H1 (cell line): ENCODE results near the gene SERPINH1. TPM values are rescaled to one million over a fixed set of nuclear protein-coding genes. Genes with fewer than 3 reads are reported as not detected.

Experiments
- CTCF ChIA-PET: fragments of 300-600 bp; sonication (Branson Sonifier 250); formaldehyde crosslinking; loops from one replicate; lab custom pipeline; 2021; ENCODE audit not compliant: partially characterized antibody; lab: Charles Lee
- POLR2A ChIA-PET: fragments of 300-600 bp; sonication (Branson Sonifier 250); formaldehyde crosslinking; loops from one replicate; lab custom pipeline; 2021; ENCODE audit warnings: inconsistent platforms; ENCODE audit not compliant: partially characterized antibody; lab: Charles Lee
- DNase-seq, 2 experiments: peaks; one replicate each; pipeline versions ENCODE4 v3.0.0 to v3.0.0-alpha.2; 2010 to 2022; ENCODE audit warnings: low spot score in 2 of 2, low read depth in 1 of 2, mixed read lengths in 1 of 2
- FAIRE-seq: peaks from 2 replicates; lab custom pipeline; 2011; peaks lifted over from hg19 to GRCh38; lab: Jason Lieb, UNC
- H2AFZ ChIP-seq: 2 replicates; pipeline ENCODE4 v1.8.1; 2012; ENCODE audit warnings: low read length, inconsistent platforms
- H2AK5ac ChIP-seq: 2 replicates; pipeline ENCODE4 v1.6.1; 2013; ENCODE audit warnings: low read depth, low read length
- H2BK120ac ChIP-seq: replicated peaks from 2 replicates; pipeline ENCODE3; 2013; ENCODE audit warnings: low read depth, low read length, inconsistent platforms
- H2BK12ac ChIP-seq: 2 replicates; pipeline ENCODE4 v1.6.1; 2013; ENCODE audit warnings: low read depth, low read length
- H2BK15ac ChIP-seq: 2 replicates; pipeline ENCODE4 v1.6.1; 2013; ENCODE audit warnings: low read length
- H2BK20ac ChIP-seq: 2 replicates; pipeline ENCODE4 v1.6.1; 2013; ENCODE audit warnings: low read length
- H2BK5ac ChIP-seq: 2 replicates; pipeline ENCODE4 v1.6.1; 2013; ENCODE audit warnings: low read depth, low read length
- H3K14ac ChIP-seq: 2 replicates; pipeline ENCODE4 v1.6.1; 2013; ENCODE audit warnings: inconsistent platforms; ENCODE audit not compliant: insufficient read length
- H3K18ac ChIP-seq: 2 replicates; pipeline ENCODE4 v1.6.1; 2013; ENCODE audit warnings: low read length; ENCODE audit errors: extremely low read depth
- H3K23ac ChIP-seq: 2 replicates; pipeline ENCODE4 v1.6.1; 2013; ENCODE audit warnings: inconsistent platforms; ENCODE audit not compliant: insufficient read length
- H3K23me2 ChIP-seq: 2 replicates; pipeline ENCODE4 v1.6.1; 2013; ENCODE audit warnings: low read depth, low read length
- H3K27ac ChIP-seq: 2 replicates; pipeline ENCODE4 v1.6.1; 2011; ENCODE audit warnings: low read depth, low read length, inconsistent platforms
- H3K27me3 ChIP-seq, 4 experiments: replicated peaks in 1 of 4; 1 replicate in 1 of 4; 2 replicates in 3 of 4; pipeline versions ENCODE4 v1.6.1 to v1.8.1; 2011 to 2013; ENCODE audit warnings: low read length in 3 of 4, mild to moderate bottlenecking in 3 of 4, inconsistent platforms in 2 of 4, mixed read lengths in 2 of 4, moderate library complexity in 1 of 4; ENCODE audit not compliant: control insufficient read depth in 3 of 4, insufficient read depth in 3 of 4; ENCODE audit errors: extremely low read depth in 1 of 4
- H3K36me3 ChIP-seq, 4 experiments: 2 replicates each; pipeline versions ENCODE4 v1.6.1 to v1.8.1; 2011 to 2013; ENCODE audit warnings: mild to moderate bottlenecking in 4 of 4, low read length in 3 of 4, moderate library complexity in 2 of 4, control low read depth in 1 of 4, inconsistent platforms in 1 of 4; ENCODE audit not compliant: insufficient read depth in 4 of 4, control insufficient read depth in 2 of 4
- H3K4ac ChIP-seq: replicated peaks from 2 replicates; pipeline ENCODE3; 2013; ENCODE audit warnings: low read length, low read depth, mixed read lengths, inconsistent platforms; ENCODE audit not compliant: insufficient read length
- H3K4me1 ChIP-seq, 4 experiments: replicated peaks in 1 of 4; 1 replicate in 1 of 4; 2 replicates in 3 of 4; pipeline versions ENCODE4 v1.6.1 to v1.8.1; 2011 to 2013; ENCODE audit warnings: low read length in 3 of 4, inconsistent platforms in 2 of 4, mixed read lengths in 1 of 4; ENCODE audit not compliant: insufficient read depth in 4 of 4, control insufficient read depth in 3 of 4
- H3K4me2 ChIP-seq, 2 experiments: 2 replicates each; pipeline versions ENCODE4 v1.6.1 to v1.8.1; 2011 to 2013; ENCODE audit warnings: low read depth in 2 of 2, low read length in 2 of 2, control low read depth in 1 of 2, inconsistent platforms in 1 of 2, mild to moderate bottlenecking in 1 of 2; ENCODE audit not compliant: insufficient read depth in 1 of 2
- H3K4me3 ChIP-seq, 4 experiments: fragments of 200-600, 300-600 bp in 1 of 4; sonication (generic), shearing (Covaris generic), sonication (Bioruptor Twin) in 1 of 4; 2 replicates each; pipeline versions ENCODE4 v1.5.1 to v1.8.1; 2011 to 2016; ENCODE audit warnings: low read length in 4 of 4, low read depth in 3 of 4, control low read depth in 2 of 4, inconsistent platforms in 2 of 4, mild to moderate bottlenecking in 2 of 4, mixed read lengths in 1 of 4, moderate library complexity in 1 of 4; ENCODE audit not compliant: insufficient read depth in 2 of 4; ENCODE audit errors: extremely low read depth in 1 of 4
- H3K56ac ChIP-seq: replicated peaks from 2 replicates; pipeline ENCODE3; 2013; ENCODE audit warnings: low read depth, mild to moderate bottlenecking, mixed read lengths, low read length, inconsistent platforms; ENCODE audit not compliant: insufficient read length
- H3K79me1 ChIP-seq: 2 replicates; pipeline ENCODE4 v1.6.1; 2013; ENCODE audit warnings: low read depth, low read length, control low read depth
- H3K79me2 ChIP-seq, 2 experiments: 2 replicates each; pipeline versions ENCODE4 v1.6.1 to v1.8.1; 2012 to 2013; ENCODE audit warnings: low read length in 2 of 2, mild to moderate bottlenecking in 2 of 2, inconsistent platforms in 1 of 2; ENCODE audit not compliant: insufficient read depth in 2 of 2, control insufficient read depth in 1 of 2
- H3K9ac ChIP-seq, 4 experiments: replicated peaks in 1 of 4; 1 replicate in 1 of 4; 2 replicates in 3 of 4; pipeline versions ENCODE4 v1.6.1 to v1.8.1; 2011 to 2013; ENCODE audit warnings: low read depth in 3 of 4, low read length in 3 of 4, control low read depth in 2 of 4, mild to moderate bottlenecking in 2 of 4, moderate library complexity in 2 of 4, inconsistent platforms in 1 of 4; ENCODE audit errors: extremely low read depth in 1 of 4
- H3K9me3 ChIP-seq, 2 experiments: 2 replicates each; pipeline versions ENCODE4 v1.6.1 to v1.8.1; 2012 to 2013; ENCODE audit warnings: mild to moderate bottlenecking in 2 of 2, moderate library complexity in 2 of 2, control low read depth in 1 of 2, inconsistent platforms in 1 of 2, low read depth in 1 of 2, low read length in 1 of 2, mixed read lengths in 1 of 2; ENCODE audit not compliant: insufficient read depth in 2 of 2
- H4K20me1 ChIP-seq, 2 experiments: replicated peaks in 1 of 2; 2 replicates each; pipeline versions ENCODE3 to v1.8.1; 2011 to 2013; ENCODE audit warnings: inconsistent platforms in 2 of 2, low read length in 2 of 2, mild to moderate bottlenecking in 1 of 2; ENCODE audit not compliant: insufficient read depth in 2 of 2, control insufficient read depth in 1 of 2
- H4K5ac ChIP-seq: 2 replicates; pipeline ENCODE4 v1.6.1; 2013; ENCODE audit warnings: low read length, low read depth, mixed read lengths, inconsistent platforms; ENCODE audit not compliant: insufficient read length
- H4K8ac ChIP-seq: 2 replicates; pipeline ENCODE4 v1.8.0; 2013; ENCODE audit warnings: mild to moderate bottlenecking, moderate library complexity, low read length, inconsistent platforms; ENCODE audit not compliant: insufficient read depth; ENCODE audit errors: extremely low read depth
- H4K91ac ChIP-seq: replicated peaks from 2 replicates; pipeline ENCODE3; 2013; ENCODE audit warnings: low read length, mixed read lengths, inconsistent platforms; ENCODE audit not compliant: insufficient read length
- BCL11A ChIP-seq, 2 experiments: IDR thresholded peaks; one replicate each; pipeline ENCODE4 v1.6.1; 2011; ENCODE audit warnings: low read depth in 2 of 2, low read length in 2 of 2, mild to moderate bottlenecking in 2 of 2
- CHD1 ChIP-seq: IDR thresholded peaks from 2 replicates; pipeline ENCODE4 v1.6.1; 2012; ENCODE audit warnings: low read depth, low read length, improper control_type of control experiment
- EGR1 ChIP-seq: IDR thresholded peaks from 2 replicates; pipeline ENCODE4 v1.6.1; 2011; ENCODE audit warnings: low read depth, low read length, borderline replicate concordance
- JUN ChIP-seq: IDR thresholded peaks from 2 replicates; pipeline ENCODE4 v1.6.1; 2011; ENCODE audit warnings: low read depth, mild to moderate bottlenecking, improper control_type of control experiment, low read length
- KDM1A ChIP-seq: fragments of 200-600, 300-600 bp; sonication (generic); IDR thresholded peaks from 2 replicates; pipeline ENCODE4 v1.7.1; 2016; ENCODE audit warnings: mild to moderate bottlenecking, low read length, borderline replicate concordance
- RFX5 ChIP-seq: IDR thresholded peaks from 2 replicates; pipeline ENCODE4 v1.6.1; 2011; ENCODE audit warnings: low read depth, low read length, improper control_type of control experiment, borderline replicate concordance
- RXRA ChIP-seq: IDR thresholded peaks from 2 replicates; pipeline ENCODE4 v1.6.1; 2011; ENCODE audit warnings: low read depth, mild to moderate bottlenecking, low read length, moderate library complexity; ENCODE audit not compliant: insufficient read depth
- SIN3A ChIP-seq, 2 experiments: IDR thresholded peaks in 1 of 2; conservative IDR thresholded peaks in 1 of 2; 2 replicates each; pipeline ENCODE4 v1.6.1; 2011 to 2012; ENCODE audit warnings: low read length in 2 of 2, improper control_type of control experiment in 1 of 2, low read depth in 1 of 2, mild to moderate bottlenecking in 1 of 2
- SIRT6 ChIP-seq: IDR thresholded peaks from one replicate; pipeline ENCODE4 v1.7.1; 2012; ENCODE audit warnings: low read length, inconsistent platforms
- SIX5 ChIP-seq: IDR thresholded peaks from 2 replicates; pipeline ENCODE4 v1.6.1; 2011; ENCODE audit warnings: mild to moderate bottlenecking, low read depth, low read length
- SP4 ChIP-seq: IDR thresholded peaks from 2 replicates; pipeline ENCODE4 v1.6.1; 2012; ENCODE audit warnings: low read length, inconsistent platforms
- WGBS, 2 experiments: shearing (Covaris generic) in 1 of 2; methylation state at CpG; one replicate each; pipeline versions ENCODE4 v1.1.6 to v1.1.7; 2013 to 2015; ENCODE audit warnings: low lambda C conversion rate in 2 of 2, mixed read lengths in 2 of 2, inconsistent platforms in 1 of 2, low coverage in 1 of 2, missing lambda C conversion rate in 1 of 2; ENCODE audit not compliant: insufficient replicate concordance in 2 of 2, insufficient coverage in 1 of 2, insufficient read length in 1 of 2; ENCODE audit errors: extremely low coverage in 1 of 2, missing lambda C conversion rate in 1 of 2; 5-methylcytosine and 5-hydroxymethylcytosine counted together
- polyA plus RNA-seq, 7 experiments: library from polyadenylated mRNA; depleted of rRNA in 3 of 7; stranded (reverse) in 5 of 7; unstranded in 2 of 7; fragments of >200 nt in 5 of 7; fragments of 200-250 nt in 2 of 7; gene quantifications; 1 replicate in 5 of 7; 2 replicates in 1 of 7; 4 replicates in 1 of 7; pipeline versions ENCODE4 v1.2.1 to v1.2.3, GENCODE V29; 2011 to 2013; ENCODE audit warnings: missing spikeins in 2 of 7, mixed read lengths in 2 of 7
- total RNA-seq: library from RNA; stranded (reverse); fragmentation: NEBNext Ultra II Directional; extraction: Animal tissue kit (Norgen Biotek cat#: 25700); gene quantifications from 2 replicates; pipeline ENCODE4 v1.2.1, GENCODE V29; 2021

Gene SERPINH1
- total and polyA plus RNA-seq, 2 of the 8 experiments (the other 6 are each of a cell fraction or from before 2014, with no cell fraction given) = 420 to 621 TPM

- H3K56ac ChIP-seq = no peak overlapping the region
- no peak overlapping the region for H3K23ac ChIP-seq
- FAIRE-seq (no peak), DNase-seq (no peak)
- H3K4ac ChIP-seq = no peak overlapping the region
- H3K4me3 ChIP-seq = no peak overlapping the region
- H3K79me1 ChIP-seq = no peaks in the 10 kb centered on the region
- CTCF ChIA-PET = interaction anchor here (0.8 to 5.5 kb wide), 7 partner anchors 11 to 114 kb away, joined by 3 to 90 read pairs (median 5); no protein-coding TSS in a partner anchor
- no peak overlapping the region for H3K27ac ChIP-seq
- no peak overlapping the region for H4K91ac ChIP-seq
- H3K23me2 ChIP-seq = no peaks in the 10 kb centered on the region
- POLR2A ChIA-PET = interaction anchor here (4.2 to 6.0 kb wide), 4 partner anchors 12 to 32 kb away, joined by 22 to 104 read pairs (median 48); partner anchors contain the start of gene SERPINH1
- no peaks in the 10 kb centered on the region; a peak in 2 of 7 replicates for H3K27me3 ChIP-seq
- no peak overlapping the region for H3K14ac ChIP-seq
- H3K36me3 ChIP-seq = no peaks in the 10 kb centered on the region
- H4K5ac ChIP-seq = no peak overlapping the region
- H2BK15ac ChIP-seq = no peak overlapping the region
- WGBS, 2 experiments = 87% methylated on average over 1 of the region's 1 CpG; no CpG with 5 or more reads in 1 of the 2 experiments
- H2BK20ac ChIP-seq = no peak overlapping the region
- no peak overlapping the region for H2BK5ac ChIP-seq
- no peaks in the 10 kb centered on the region for H3K9me3 ChIP-seq
- no peaks in the 10 kb centered on the region for H4K20me1 ChIP-seq
- no peak overlapping the region for H2AFZ ChIP-seq
- H3K9ac ChIP-seq = no peak overlapping the region
- no peak overlapping the region for H3K4me2 ChIP-seq
- no peak overlapping the region for H2BK120ac ChIP-seq
- no peak overlapping the region for H4K8ac ChIP-seq
- H3K18ac ChIP-seq = no peak overlapping the region
- no peak overlapping the region for H2BK12ac ChIP-seq
- H3K79me2 ChIP-seq = no peaks in the 10 kb centered on the region
- peaks cover 0 to 3% (median 0%) of the 10 kb centered on the region in 4 experiments; a peak in 1 of 7 replicates for H3K4me1 ChIP-seq
- H2AK5ac ChIP-seq = no peak overlapping the region
- TF ChIP-seq SIN3A (conservative IDR thresholded peaks at IDR 0.05 in 1 of 2, IDR thresholded peaks at IDR 0.05 in 1 of 2; ENCODE audit: low read depth in 1 of 2, low read length in 2 of 2) = no peak
- TF ChIP-seq EGR1 = no peak
- TF ChIP-seq KDM1A = no peak
- TF ChIP-seq SIX5 = no peak
- TF ChIP-seq BCL11A (IDR thresholded peaks at IDR 0.05; ENCODE audit: low read depth in 2 of 2, low read length in 2 of 2) = no peak
- TF ChIP-seq JUN = no peak
- TF ChIP-seq SIRT6 = no peak
- TF ChIP-seq SP4 = no peak
- no peak for TF ChIP-seq CHD1
- TF ChIP-seq RFX5 = no peak
- no peak for TF ChIP-seq RXRA
Measured at GRCh38 chr11:75542088-75542438, 20.0 kb upstream of the SERPINH1 start.
